Kidney (tissue), 14 donors: ENCODE measurements around the gene CTSA. TPM values are rescaled to one million over a fixed set of nuclear protein-coding genes. Genes with fewer than 3 reads are reported as not detected.
A peak's percentile ranks its signal among the peaks of the same experiment; 100 is the strongest.
"Not testable (repeated sequence)": the region's sequence is repeated elsewhere in the genome, so short reads cannot be mapped to it uniquely, and the experiment has no call there.

ENCODE experiments used
- DNase-seq, 5 donors: peaks; one replicate each; pipeline ENCODE4 v3.0.0-alpha.2; 2013 to 2020
- FAIRE-seq: peaks from 2 replicates; lab custom pipeline; 2012; peaks lifted over from hg19 to GRCh38; lab: Jason Lieb, UNC
- H3K27ac ChIP-seq, 2 donors: one replicate each; pipeline ENCODE4 v1.7.0; 2013; ENCODE audit warnings: low read depth in 2 of 2, low read length in 2 of 2, inconsistent platforms in 1 of 2
- H3K27me3 ChIP-seq: one replicate; pipeline ENCODE4 v1.7.1; 2013; ENCODE audit warnings: low read length, inconsistent platforms; ENCODE audit not compliant: control insufficient read depth, insufficient read depth
- H3K36me3 ChIP-seq, 3 donors: one replicate each; pipeline versions ENCODE4 v1.7.0 to v1.7.1; 2013; ENCODE audit warnings: low read length in 3 of 3, control low read depth in 1 of 3, inconsistent platforms in 1 of 3; ENCODE audit not compliant: insufficient read depth in 3 of 3, control insufficient read depth in 2 of 3
- H3K4me1 ChIP-seq, 3 donors: one replicate each; pipeline versions ENCODE4 v1.7.0 to v1.7.1; 2013; ENCODE audit warnings: low read length in 3 of 3, inconsistent platforms in 1 of 3, low read depth in 1 of 3; ENCODE audit not compliant: control insufficient read depth in 2 of 3, insufficient read depth in 2 of 3
- H3K4me3 ChIP-seq, 3 donors: one replicate each; pipeline versions ENCODE4 v1.7.0 to v1.8.1; 2013; ENCODE audit warnings: low read length in 3 of 3, control low read depth in 1 of 3, inconsistent platforms in 1 of 3
- H3K9ac ChIP-seq, 3 donors: one replicate each; pipeline versions ENCODE4 v1.7.0 to v1.7.1; 2013; ENCODE audit warnings: low read length in 3 of 3, control low read depth in 1 of 3, inconsistent platforms in 1 of 3
- H3K9me3 ChIP-seq, 3 donors: one replicate each; pipeline versions ENCODE4 v1.7.0 to v1.7.1; 2013; ENCODE audit warnings: low read length in 3 of 3, control low read depth in 1 of 3, inconsistent platforms in 1 of 3; ENCODE audit not compliant: control insufficient read depth in 2 of 3, insufficient read depth in 1 of 3
- intact Hi-C: fragments of 100-400 bp; cut with DNase I; formaldehyde crosslinking; loops from one replicate; pipeline ENCODE4 v1.11.1; 2022
- polyA plus RNA-seq: library from polyadenylated mRNA; stranded (reverse); fragments of 350-450 nt; fragmentation: Illumina TruSeq; extraction: RNeasy Lipid Tissue Mini Kit (QIAGEN cat#74804); gene quantifications from one replicate; pipeline ENCODE4 v1.2.3, GENCODE V29; 2014; ENCODE audit warnings: low read depth, low replicate concordance; ENCODE audit not compliant: insufficient read depth
- total RNA-seq: library from RNA; stranded (reverse); fragmentation: NEBNext Ultra II Directional; extraction: Animal tissue kit (Norgen Biotek cat#: 25700); gene quantifications from one replicate; pipeline ENCODE4 v1.2.1, GENCODE V29; 2021
- TF ChIP-seq, protein P1 (sequence below): IDR thresholded peaks from 3 replicates; pipeline ENCODE4 v1.5.1; 2012; ENCODE audit warnings: mild to moderate bottlenecking, moderate library complexity, borderline replicate concordance; ENCODE audit not compliant: insufficient read depth; ENCODE audit errors: extremely low read depth
- donor health status: control.
- donor health status: control.
- donor health status: control.
- donor health status: control.
- donor health status: control.
- donor health status: DM: yes; HTN: yes; CAD: no.
- donor health status: Normal renal cell carcinoma (clear cell type).

CTSA gene
- total and polyA plus RNA-seq, 2 donors from 2014 or later, result 180 to 408 TPM

GRCh38 chr20:45899046-45899835 is 8.1 kb downstream of the CTSA start:
- Histone ChIP-seq H3K9ac (no peak overlapping the region), H3K36me3 (peaks cover 5 to 22% (median 18%) of the 10 kb centered on the region in 3 donors), H3K4me3 (no peak overlapping the region), H3K4me1 (no peaks in the 10 kb centered on the region), H3K27ac (no peak overlapping the region), H3K27me3 (no peaks in the 10 kb centered on the region), H3K9me3 (no peaks in the 10 kb centered on the region)
- peak in 1 of 5 donors; percentile 44 for DNase-seq
- intact Hi-C loops, result no loop called here
- TF ChIP-seq, protein P1, sequence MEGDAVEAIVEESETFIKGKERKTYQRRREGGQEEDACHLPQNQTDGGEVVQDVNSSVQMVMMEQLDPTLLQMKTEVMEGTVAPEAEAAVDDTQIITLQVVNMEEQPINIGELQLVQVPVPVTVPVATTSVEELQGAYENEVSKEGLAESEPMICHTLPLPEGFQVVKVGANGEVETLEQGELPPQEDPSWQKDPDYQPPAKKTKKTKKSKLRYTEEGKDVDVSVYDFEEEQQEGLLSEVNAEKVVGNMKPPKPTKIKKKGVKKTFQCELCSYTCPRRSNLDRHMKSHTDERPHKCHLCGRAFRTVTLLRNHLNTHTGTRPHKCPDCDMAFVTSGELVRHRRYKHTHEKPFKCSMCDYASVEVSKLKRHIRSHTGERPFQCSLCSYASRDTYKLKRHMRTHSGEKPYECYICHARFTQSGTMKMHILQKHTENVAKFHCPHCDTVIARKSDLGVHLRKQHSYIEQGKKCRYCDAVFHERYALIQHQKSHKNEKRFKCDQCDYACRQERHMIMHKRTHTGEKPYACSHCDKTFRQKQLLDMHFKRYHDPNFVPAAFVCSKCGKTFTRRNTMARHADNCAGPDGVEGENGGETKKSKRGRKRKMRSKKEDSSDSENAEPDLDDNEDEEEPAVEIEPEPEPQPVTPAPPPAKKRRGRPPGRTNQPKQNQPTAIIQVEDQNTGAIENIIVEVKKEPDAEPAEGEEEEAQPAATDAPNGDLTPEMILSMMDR, result no peak
- FAIRE-seq, result no peak

DNA sequence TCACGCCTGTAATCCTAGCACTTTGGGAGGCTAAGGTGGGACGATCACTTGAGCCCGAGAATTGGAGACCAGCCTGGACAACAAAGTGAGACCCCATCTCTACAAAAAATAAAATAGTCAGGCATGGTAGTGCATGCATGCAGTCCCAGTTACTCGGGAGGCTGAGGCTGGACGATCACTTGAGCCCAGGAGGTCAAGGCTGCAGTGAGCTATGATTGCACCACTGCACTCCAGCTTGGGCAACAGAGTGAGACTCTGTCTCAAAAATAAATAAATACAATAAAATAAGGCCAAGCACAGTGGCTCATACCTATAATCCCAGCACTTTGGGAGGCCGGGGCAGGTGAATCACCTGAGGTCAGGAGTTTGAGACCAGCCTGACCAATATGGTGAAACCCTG is 10.2 kb downstream of the CTSA start:
- H3K36me3 ChIP-seq, result peaks cover 5 to 18% (median 9%) of the 10 kb centered on the region in 3 donors

DNA sequence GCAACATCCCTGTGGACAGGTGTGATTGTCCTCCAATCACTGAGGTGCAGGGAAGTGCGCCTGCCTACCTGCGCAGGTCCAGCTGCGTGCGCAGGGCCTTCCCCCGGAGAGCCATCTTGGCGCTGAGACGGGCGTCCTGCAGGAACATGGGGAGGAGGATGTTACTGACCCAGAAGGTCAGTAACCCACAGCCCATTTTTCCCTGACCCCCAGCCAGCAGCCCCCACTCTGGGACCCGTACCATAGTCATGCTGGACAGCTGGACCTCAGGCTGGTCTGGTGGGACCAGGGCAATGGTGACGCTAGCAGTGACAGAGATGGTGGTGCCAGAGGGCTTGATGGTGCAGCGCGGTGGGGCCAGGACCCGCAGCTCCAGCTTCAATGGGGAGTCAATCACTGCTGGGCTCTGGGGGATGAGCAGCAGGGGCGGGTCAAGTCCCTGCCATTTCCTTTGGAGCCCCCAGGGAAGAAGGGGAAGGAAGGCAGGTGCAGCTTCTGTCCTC is 11.1 kb downstream of the CTSA start:
- FAIRE-seq, result no peak
- no peaks in the 10 kb centered on the region for H3K4me1 ChIP-seq
- peaks cover 5 to 12% (median 7%) of the 10 kb centered on the region in 3 donors for H3K36me3 ChIP-seq
- no peak overlapping the region for H3K27ac ChIP-seq
- no peaks in the 10 kb centered on the region for H3K27me3 ChIP-seq
- no peak overlapping the region for H3K9ac ChIP-seq
- intact Hi-C loops, result no loop called here
- H3K4me3 ChIP-seq, result no peak overlapping the region
- H3K9me3 ChIP-seq, result no peaks in the 10 kb centered on the region
- TF ChIP-seq, protein P1, result no peak
- peak in 1 of 5 donors; percentile 70 for DNase-seq

More for the DNA sequence above, 10.2 kb downstream of the CTSA start:
- FAIRE-seq, H3K4me1 ChIP-seq, H3K4me3 ChIP-seq, H3K27ac ChIP-seq, intact Hi-C loops, H3K27me3 ChIP-seq, H3K9me3 ChIP-seq, H3K9ac ChIP-seq: not testable (repeated sequence)
- DNase-seq, result peak in 1 of 5 donors; percentile 15
